ENCODE measurements around the gene IL36RN.

The IL36RN gene
- long read RNA-seq, donor 1 = 0 reads
- long read RNA-seq, donor 2 = 0 reads
- long read RNA-seq, donor 3 = 0 reads
- long read RNA-seq, donor 4 = 0 reads
- long read RNA-seq, donor 5 = 0 reads
- long read RNA-seq, donor 6 = 0 reads
- long read RNA-seq, donor 7 = 0 reads
- long read RNA-seq, donor 8 = 0 reads

DNA sequence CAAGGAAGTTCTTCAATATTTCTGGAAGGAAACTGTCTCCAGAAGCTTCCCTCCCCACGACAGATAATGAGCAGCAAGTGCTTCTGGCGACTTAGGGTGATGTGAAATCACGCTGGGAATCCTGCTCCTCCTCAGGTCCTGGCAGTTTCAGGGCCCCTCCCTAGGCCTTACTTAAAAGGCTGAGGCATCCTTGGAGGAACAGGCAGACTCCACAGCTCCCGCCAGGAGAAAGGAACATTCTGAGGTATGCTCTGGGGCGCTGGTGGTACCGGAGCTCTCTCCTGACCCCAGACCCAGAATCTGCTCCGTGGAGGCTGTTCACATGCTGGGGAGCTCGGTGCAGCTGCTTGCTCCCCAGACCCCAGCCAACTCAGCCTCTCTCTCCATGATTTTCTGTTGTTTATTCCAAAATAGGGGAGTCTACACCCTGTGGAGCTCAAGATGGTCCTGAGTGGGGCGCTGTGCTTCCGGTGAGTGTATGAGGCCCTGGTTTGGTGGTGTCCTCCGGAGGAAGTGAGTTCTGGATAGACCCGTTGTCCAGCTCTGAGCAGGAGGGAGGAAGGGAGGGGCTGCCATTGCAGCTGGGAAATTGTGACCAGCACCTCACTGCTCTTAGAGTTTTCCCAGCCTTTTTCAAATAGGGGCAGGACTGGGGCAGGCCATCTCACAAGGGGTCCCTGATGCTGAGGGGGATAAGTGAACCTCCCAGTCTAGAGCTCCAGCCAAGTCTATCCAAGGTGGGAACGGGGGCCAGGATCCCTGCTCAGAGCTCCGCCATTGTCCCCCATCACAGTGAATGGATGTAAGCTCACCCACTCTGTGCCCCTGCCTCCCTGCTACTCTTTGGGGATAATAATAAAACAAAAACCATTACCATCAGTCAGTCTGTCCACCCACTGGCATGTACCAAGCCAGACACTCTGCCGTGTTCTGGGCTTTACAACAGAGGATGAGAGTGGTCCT, at the start of gene IL36RN:
Gene IL36RN (plus strand): TSS at position 201 of the 963 bp plus-strand sequence. CDS start 241 bp downstream, at position 442.
- DNase-seq = no peak

DNA sequence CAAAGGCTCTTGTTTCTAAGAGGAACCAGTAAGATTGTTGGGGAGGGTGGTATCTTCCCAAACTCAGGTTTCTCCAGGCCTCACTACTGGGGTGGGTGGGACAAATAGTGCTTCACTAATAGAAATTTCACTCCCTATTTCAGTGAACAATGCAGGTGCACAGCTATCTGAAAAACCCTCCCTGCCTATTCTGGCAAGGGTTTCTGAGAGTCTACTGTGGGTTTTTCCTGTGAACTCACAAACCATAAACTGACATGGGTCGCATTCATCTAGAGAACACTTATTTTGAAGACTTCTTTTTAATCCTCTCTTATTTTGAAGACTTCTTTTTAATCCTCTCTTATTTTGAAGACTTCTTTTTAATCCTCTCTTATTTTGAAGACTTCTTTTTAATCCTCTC, 49.4 kb upstream of the IL36RN start:
- no peak for DNase-seq

DNA sequence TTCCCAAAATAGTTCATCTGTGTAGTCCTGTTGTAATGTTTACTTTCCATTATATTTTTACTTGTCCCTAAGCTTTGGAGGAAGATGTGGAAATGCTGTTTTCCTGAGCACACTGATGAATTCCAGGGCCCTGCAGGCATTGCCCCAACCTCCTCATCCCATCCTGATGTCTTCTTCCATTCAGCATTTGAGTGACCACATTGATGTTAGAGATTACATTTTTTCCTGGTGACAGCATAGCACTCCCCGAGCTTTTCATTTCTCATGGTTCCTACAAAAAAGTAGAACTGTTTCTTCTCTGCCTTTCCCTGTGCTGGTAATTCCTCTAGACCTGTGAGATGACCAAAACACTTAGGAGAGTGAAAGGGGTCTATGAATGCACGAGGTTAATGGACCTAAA, 48.9 kb upstream of the IL36RN start:
- DNase-seq = no peak

DNA sequence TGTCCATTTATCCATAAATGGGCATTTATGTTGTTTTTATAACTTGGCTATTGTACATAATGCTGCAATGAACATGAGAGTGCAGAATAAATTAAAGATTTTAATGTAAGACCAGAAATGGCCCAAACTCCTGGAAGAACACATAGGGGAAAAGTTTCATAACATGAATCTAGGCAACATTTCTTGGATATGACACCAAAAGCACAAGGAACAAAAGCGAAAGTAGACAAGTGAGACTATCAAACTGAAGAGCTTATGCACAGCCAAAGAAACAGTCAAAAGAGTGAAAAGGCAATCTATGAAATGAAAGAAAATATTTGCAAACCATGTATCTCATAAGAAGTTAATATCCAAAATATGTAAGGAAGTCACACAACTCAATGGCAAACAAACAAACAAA, 47.9 kb upstream of the IL36RN start:
- DNase-seq = no peak

DNA sequence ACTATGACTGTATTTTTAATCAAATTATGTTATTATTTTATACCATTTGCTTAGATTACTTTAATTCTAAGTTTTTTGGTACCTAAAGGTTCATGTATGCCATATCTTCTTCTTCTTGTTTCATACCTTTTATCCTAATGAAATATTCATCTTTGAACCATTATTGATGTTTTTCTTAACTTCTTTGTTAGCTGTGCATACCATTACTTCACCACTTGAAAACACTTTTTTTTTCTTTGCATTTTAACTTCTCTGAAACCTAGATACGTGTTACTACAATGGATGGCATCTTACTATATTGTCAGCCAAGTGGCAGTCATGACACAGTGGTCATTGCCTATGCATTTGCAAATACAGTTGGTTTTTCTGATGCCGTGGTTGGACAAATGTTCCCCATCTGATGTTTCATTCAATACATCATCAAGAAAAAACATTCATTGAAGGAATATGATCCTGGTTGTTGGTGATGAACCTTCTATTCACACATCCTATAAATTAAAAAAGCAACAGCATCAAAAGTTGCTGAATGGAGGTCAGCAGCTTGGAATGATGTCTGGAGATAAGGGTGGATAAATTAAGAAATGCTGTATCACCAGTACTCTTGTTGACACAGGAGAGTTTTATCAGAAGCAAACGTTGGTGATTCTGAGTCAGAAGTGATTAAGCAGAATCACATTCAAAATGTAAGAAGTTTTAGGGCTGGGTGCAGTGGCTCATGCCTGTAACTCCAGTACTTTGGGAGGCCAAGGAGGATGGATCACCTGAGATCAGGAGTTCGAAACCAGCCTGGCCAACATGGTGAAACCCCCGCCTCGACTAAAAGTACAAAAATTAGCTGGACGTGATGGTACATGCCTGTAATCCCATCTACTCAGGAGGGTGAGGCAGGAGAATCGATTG, 46.3 kb upstream of the IL36RN start:
- DNase-seq = no peak

DNA sequence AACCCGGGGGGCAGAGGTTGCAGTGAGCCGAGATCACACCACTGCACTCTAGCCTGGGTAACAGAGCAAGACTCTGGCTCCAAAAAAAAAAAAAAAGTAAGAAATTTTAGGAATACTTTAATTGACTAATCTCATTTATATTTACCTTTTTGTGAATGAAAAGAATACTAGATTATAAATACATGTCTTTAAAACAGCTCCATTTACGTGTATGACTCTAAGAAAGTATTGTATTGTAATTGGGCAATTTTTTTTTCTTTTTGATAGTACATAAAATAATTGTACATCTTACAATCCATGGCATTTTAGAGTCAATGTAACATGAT, 45.7 kb upstream of the IL36RN start:
- no peak for DNase-seq

DNA sequence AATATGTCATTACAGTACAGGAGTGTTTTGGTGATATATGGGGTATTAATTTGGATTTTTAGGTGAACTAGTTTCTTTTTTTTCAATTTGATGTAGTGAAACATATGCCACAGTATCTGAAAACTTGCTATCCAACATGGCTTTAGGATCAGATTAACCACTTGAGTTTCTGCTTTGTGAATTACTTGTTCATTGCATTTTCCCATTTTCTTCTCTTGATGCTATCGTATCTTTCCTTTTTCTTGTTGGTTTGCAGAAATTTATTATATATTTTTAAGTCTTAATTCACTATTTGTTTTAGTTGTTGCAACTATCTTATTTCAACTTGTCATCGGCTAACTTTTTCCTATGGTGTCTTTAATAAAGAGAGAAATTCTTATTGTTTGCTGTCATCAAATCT, 44.9 kb upstream of the IL36RN start:
- no peak for DNase-seq

DNA sequence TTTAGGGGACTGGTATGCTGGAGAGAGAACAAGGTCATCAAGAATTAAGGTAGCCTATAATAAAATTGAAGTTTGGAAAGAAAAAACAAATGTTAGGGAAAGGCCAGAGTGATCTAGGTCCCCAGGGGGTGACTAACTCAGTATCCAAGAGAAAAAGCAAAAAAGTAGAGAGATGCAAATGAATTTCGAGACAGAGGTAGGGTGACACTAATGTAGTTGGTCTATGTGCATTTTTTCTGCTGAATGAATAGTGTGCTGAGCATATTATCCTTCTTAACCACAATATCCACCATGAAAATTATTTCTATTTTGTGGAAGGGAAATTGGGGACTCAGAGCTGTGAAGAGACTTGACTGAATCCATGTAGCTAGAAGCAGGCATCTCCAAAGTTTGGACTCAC, 44.0 kb upstream of the IL36RN start:
- DNase-seq = no peak

DNA sequence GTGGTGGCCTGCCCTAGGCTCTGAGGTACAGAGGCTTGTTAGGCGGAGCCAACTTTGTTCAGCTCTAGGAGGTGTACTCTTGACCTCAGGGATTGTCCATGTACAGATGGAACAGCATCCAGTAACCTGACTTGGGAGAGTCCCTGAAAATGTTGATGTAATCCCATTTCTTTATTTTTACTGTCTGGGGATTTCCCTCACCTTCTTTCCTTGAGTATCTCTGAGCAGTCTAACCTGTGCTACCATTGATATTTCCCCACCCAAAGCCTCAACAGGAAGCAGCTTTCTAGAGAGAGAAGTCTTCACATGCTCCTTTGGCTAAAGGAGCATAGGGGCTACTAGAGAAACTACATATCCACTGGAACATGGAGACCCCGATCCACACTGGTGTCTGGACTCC, 43.3 kb upstream of the IL36RN start:
- DNase-seq = no peak

DNA sequence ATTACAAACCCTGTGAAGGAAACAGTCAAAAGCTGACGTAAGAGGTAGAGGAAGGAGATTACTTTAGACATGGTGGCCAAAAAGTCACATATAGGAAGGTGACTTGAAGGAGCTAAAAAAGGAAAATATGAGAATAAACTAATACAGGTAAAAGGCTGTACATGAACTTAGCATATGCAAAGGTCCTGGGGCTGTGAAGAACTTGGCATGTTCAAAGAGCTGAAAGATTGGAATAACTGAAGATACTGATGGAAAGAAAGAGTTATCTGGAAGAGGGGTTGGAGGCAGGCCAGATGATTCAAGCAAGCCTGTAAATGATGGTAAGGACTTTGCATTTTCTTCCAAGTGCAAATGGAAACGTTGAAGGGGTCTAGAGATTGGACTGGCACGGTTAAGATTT, 40.5 kb upstream of the IL36RN start:
- DNase-seq = no peak

DNA sequence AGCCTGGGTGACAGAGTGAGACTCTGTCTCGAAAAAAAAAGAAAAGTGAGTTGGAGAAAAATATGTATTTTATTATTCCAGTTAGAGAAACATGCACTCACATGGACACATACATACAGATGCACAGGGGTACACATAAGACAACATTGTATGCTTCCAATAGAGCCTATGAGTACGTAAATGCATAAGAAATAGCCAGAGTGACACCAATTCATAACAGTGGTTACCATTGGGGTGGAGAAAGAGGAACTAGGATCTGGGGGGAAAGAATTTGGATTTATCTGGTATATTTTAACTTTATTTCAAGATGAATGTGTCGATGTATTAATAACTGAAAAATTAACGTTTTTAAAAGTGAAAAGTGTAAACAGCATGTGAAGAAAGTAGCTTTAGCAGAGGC, 37.7 kb upstream of the IL36RN start:
- no peak for DNase-seq

DNA sequence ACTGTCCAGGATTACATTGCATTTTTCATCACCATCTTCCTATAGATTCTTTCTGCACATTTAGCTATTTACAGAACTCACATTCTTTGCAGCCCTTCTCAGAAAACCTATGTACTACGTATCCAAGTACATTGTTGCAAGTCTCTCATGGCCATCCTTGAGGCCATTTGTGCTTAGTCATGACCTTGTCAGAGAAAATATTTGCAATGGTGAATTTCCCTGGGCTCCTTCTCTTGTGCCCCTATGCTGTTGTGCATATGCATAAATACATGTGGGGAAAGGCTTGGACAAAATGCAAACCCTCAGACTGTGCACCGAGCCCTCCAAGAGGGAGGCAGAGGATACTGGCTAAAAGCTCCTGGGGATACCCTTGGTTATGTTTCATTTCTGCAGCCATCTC, 34.2 kb upstream of the IL36RN start:
- no peak for DNase-seq

DNA sequence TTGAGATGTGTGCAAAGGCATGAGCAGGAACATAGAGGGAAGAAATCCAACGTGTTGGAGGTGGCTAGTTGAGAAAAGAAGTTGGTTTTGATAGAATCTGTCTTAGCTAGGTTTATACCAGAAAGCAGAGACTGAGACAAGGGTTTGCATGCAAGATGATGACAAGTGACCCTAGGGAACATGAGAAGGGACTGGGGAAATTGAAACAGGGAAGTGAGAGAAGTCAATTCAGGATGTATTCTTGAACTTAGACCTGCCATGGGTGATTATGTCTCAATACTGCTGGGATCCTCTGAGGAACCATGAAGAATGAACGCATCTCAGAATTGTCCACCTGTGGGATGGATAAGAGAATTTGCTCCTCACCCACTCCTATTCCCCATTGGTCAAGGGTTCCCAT, 33.3 kb upstream of the IL36RN start:
- no peak for DNase-seq

DNA sequence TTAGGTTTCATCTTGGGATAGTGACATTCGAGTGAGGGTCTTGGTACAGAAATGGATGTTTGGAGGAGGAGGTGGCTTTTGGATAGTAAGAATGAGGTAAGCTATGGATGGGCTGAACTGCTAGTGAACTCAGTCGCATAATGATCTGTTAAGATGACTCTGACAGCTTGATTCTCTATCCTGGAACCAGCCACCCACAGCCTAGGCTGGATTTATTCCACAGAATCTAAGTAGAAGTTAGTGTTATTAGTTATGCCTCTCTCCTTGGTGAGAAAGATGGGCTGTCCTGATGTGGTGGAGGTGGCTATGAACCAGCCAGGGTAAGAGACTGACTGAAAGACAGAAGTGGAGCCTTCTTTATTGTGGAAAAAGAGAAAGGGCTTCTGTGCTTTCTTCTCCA, 31.3 kb upstream of the IL36RN start:
- DNase-seq = no peak

DNA sequence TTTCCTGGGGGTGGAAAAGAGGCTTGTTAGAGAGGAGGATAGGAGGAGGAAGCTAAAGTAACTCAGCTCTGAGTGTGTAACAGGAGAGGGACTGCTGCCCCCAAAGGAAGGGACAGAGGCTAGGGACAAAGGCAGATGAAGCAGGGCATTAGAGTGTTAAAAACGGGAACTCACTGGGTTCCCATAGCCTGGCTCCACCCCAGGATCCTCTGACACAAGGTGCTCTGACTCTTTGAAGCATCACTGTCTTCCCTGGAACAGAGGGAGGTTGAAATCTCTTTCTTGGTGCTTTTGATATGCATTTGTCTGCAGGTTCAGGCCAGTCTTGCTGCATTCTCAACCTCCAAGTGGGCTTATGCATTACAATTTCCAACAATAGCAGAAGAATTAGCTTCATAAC, 30.9 kb upstream of the IL36RN start:
- no peak for DNase-seq

DNA sequence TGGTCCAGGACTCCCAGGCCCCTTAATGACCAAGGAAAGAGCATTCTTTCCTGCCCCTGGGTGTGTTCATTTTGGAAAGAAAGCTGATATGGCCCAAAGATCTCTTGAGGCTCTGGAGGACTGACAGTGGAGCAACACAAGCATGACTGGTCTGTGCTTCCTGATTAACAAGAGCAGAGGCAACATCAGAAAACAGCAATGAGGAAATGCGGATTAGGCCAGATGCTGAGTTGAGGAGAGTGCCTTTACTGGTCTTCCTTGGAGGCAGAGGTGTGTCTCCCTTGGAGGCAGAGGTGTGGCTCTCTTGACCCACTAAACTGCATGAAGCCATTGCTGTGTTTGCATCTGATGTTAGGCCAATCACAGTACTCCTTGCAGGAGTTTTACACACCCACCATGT, 26.3 kb upstream of the IL36RN start:
- no peak for DNase-seq

DNA sequence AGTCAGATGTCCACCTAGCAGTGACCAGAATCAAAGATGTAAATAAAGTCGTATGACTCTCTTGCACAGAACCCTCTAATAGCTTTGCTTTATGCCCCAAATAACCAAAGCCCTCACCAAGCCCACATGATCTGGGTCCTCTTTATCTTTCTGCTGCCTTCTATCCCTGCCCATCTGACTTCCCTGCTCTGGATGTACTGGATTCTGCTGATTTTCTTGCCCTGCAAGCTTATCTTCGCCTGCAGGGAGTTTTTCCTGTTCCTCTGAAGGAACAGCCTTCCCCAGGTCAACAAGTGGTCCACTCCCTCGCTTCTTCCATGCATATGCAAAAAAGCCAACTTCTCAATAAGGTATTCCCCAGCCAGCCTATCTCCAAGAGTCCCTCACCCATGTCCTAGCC, 25.0 kb upstream of the IL36RN start:
- no peak for DNase-seq

DNA sequence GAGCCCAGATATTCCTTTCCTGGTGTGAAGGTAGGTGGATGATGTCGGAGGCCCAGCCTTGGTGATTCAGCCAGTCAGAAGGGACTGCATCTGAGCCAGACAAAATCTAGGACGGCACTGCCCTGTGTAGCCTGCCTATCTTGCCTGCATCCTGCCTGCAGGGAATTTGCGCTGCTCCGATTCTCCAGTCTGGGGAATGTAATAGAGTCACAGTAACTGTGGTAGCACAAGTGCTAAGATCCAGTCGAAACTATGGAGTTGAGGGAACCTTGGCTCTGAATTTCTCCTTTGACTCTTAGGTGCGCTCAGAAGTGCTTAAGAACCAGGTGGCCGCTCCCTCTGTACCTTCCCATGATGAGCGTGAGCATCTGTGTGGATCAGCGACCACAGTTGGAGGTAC, 22.2 kb upstream of the IL36RN start:
- DNase-seq = no peak

DNA sequence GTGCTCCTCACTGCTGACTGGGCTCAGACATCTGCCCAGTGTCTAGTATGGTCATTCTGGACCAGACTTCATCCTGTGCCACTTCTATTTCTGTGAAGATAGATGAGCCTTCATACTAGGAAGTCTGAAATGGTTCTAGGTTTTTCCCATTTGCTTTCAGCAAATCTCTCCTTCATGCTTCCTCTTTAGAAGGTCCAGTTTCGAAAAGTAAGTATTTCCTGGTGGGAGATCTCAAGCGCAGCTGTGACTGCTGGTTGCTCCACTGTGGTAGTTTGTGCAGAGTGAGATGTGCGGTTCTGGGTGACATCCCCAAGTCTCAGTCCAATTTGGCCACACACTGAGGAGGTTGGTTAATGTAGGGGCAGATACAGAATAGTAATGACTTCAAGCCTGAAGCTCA, 20.7 kb upstream of the IL36RN start:
- DNase-seq = no peak

DNA sequence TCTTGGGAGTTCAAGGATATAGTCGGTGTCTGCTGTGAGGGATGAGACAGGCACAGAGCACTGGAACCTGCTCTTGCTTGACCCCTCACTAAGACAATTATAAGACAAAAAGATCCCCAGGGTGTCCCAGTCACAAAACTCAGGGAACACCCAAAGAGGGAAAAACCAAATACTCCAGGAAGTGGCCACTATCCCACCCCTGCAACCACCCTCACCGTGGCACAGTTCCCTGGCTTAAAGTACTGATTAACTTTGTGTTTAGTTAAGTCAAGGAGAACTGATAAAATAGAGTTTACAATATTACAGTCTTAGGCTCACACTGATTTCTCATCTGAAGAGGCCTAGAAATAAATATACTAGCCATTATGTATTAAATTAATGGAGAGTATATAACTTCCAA, 19.8 kb upstream of the IL36RN start:
- no peak for DNase-seq

DNA sequence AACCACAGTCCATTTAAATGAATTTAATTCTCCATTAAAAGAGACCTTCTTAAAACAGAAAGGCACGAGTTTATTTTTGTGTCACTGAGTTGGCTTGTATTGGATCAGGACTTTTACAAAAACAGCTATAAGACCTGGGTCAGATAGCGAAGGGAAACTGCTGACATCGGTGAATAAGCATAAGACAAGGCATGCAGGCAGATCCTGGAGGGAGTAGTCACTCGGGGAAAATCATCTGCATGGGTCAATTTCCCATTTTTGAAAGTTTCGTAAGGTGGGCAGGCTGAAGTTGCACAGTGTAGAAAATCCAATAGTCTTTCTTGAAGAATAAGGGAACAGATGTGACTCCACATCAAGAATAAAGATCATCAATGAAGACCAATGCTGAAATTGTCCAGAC, 19.3 kb upstream of the IL36RN start:
- DNase-seq = no peak

DNA sequence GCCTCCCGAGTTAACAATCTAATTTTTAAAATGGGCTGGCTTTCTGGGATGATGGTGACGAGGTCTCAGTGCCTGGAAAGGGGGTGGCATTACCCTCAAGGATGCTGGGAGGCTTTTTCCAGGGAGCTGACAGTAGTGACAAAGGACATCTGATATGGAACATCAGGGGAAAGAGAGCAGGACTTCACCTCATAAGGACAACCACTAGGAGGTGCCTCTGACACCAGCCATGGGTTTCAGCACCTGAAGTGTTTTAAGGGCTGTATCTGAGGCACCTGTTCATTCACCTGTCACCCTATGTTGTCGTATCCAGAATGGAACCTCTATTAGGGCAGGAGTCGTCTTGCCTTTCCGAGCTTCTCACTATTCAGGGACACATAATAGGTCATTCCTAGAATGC, 17.1 kb upstream of the IL36RN start:
- DNase-seq = no peak

DNA sequence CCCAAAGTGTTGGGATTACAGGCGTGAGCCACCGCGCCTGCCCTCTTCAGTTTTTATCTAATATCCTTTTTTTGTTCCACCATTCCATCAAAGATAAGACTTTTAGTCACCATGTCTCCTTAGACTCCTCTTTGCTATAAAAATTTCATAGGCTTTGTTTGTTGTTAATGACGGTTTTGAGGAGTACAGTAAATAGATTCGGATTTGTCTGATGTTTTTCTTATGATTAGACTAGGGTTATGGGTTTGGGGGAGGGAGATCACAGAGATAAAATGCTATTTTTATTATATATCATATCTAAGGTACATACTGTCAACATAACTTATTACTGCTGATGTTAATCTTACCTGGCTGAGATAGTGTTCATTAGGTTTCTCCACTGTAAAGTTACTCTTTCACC, 12.5 kb upstream of the IL36RN start:
- no peak for DNase-seq

Measured in right kidney (tissue), 9 donors.